ENCODE measurements around the gene PLEKHH1. TPM values are rescaled to one million over a fixed set of nuclear protein-coding genes. Genes with fewer than 3 reads are reported as not detected.

The PLEKHH1 gene
- total RNA-seq, 1 experiment from 2014 or later: 35.3 TPM

DNA sequence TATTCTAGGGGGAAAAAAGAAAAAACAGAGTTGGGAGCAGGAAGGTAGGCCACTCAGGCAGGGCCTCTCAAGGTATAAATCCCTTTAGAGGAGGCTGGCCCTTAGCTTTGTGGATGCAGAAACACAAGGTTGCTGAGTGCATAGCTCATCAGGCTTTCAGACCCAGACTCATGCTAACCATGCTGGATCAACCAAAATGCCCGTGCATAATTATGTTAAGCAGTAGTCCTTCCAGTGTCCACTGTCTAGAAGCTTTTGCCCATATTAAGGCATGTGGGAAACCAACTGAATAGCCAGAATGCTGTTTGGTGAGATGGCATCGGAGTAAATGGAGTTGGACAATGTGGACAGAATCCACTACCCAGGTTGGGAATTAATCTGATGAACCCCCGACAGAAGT is 105.6 kb downstream of the PLEKHH1 start:
- H3K79me2 ChIP-seq (ENCODE audit: insufficient read depth, low read length): no peaks in the 10 kb centered on the region
- no peak overlapping the region for H2BK15ac ChIP-seq (ENCODE audit: low read depth, low read length)
- Mint-ChIP-seq H3K4me1 (no peaks in the 10 kb centered on the region), H3K27me3 (ENCODE audit: low read depth) (no peaks in the 10 kb centered on the region), H3K9me3 (no peaks in the 10 kb centered on the region), H3K36me3 (ENCODE audit: insufficient read depth in 1 of 3, low read depth in 3 of 3) (peaks cover 0 to 9% (median 4%) of the 10 kb centered on the region in 3 experiments; a peak in 5 of 7 replicates), H3K4me3 (no peak overlapping the region), H3K27ac (no peak overlapping the region)
- no peaks in the 10 kb centered on the region for H3K9me3 ChIP-seq (ENCODE audit: control insufficient read depth, low read depth, low read length)
- no peak overlapping the region for H2BK120ac ChIP-seq (ENCODE audit: low read depth, low read length, poor library complexity, severe bottlenecking)
- no peak for DNase-seq
- H2BK12ac ChIP-seq (ENCODE audit: insufficient read length, low read depth, low read length): no peak overlapping the region
- no peak overlapping the region for H3K27ac ChIP-seq (ENCODE audit: insufficient read length, low read depth, low read length)
- TF ChIP-seq, protein P1, sequence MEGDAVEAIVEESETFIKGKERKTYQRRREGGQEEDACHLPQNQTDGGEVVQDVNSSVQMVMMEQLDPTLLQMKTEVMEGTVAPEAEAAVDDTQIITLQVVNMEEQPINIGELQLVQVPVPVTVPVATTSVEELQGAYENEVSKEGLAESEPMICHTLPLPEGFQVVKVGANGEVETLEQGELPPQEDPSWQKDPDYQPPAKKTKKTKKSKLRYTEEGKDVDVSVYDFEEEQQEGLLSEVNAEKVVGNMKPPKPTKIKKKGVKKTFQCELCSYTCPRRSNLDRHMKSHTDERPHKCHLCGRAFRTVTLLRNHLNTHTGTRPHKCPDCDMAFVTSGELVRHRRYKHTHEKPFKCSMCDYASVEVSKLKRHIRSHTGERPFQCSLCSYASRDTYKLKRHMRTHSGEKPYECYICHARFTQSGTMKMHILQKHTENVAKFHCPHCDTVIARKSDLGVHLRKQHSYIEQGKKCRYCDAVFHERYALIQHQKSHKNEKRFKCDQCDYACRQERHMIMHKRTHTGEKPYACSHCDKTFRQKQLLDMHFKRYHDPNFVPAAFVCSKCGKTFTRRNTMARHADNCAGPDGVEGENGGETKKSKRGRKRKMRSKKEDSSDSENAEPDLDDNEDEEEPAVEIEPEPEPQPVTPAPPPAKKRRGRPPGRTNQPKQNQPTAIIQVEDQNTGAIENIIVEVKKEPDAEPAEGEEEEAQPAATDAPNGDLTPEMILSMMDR (conservative IDR thresholded peaks at IDR 0.05): no peak
- H3K23me2 ChIP-seq (ENCODE audit: insufficient read length, low read depth, low read length, poor library complexity, severe bottlenecking): no peaks in the 10 kb centered on the region
- H2BK20ac ChIP-seq (ENCODE audit: low read depth, low read length, poor library complexity, severe bottlenecking): no peak overlapping the region
- H2BK5ac ChIP-seq (ENCODE audit: insufficient read length, low read length): no peak overlapping the region
- no peak overlapping the region for H3K14ac ChIP-seq (ENCODE audit: insufficient read depth, low read length)
- no peak overlapping the region for H2AK5ac ChIP-seq (ENCODE audit: insufficient read length, low read length)
- no peak overlapping the region for H3K4me2 ChIP-seq (ENCODE audit: insufficient read depth, insufficient read length, low read length)
- H4K20me1 ChIP-seq (ENCODE audit: control insufficient read depth, insufficient read depth, insufficient read length): no peaks in the 10 kb centered on the region
- no CpG with 5 or more reads among the region's 3 CpGs for WGBS (ENCODE audit: extremely low coverage, insufficient read length, low lambda C conversion rate)
- no peak overlapping the region for H4K8ac ChIP-seq (replicated peaks; ENCODE audit: insufficient read length, low read depth, low read length)
- no peak overlapping the region for H3K56ac ChIP-seq (ENCODE audit: insufficient read length, low read depth, low read length)
- no peak overlapping the region for H4K5ac ChIP-seq (ENCODE audit: insufficient read length, low read depth, low read length)
- no peaks in the 10 kb centered on the region for H3K79me1 ChIP-seq (ENCODE audit: insufficient read depth, low read depth, low read length, poor library complexity, severe bottlenecking)
- no peak overlapping the region for H4K91ac ChIP-seq (ENCODE audit: insufficient read length, low read depth, low read length)
- H3K23ac ChIP-seq (ENCODE audit: insufficient read length, low read depth, low read length): no peak overlapping the region
- H3K18ac ChIP-seq (ENCODE audit: insufficient read length, low read depth, low read length): no peak overlapping the region
- H3T11ph ChIP-seq (ENCODE audit: low read length): no peak overlapping the region
- no peak overlapping the region for H2AFZ ChIP-seq (ENCODE audit: low read length)
- H3K9ac ChIP-seq (ENCODE audit: extremely low read depth, insufficient read length, low read length): no peak overlapping the region
- no peaks in the 10 kb centered on the region for H3K4me1 ChIP-seq (ENCODE audit: insufficient read depth, low read length)
- H3K27me3 ChIP-seq (ENCODE audit: insufficient read depth, low read length): no peaks in the 10 kb centered on the region
- no peak overlapping the region for H3K4ac ChIP-seq (ENCODE audit: low read depth, low read length)

Other genes starting within 250 kb of the PLEKHH1 start
- gene ATP6V1D, start 173.5 kb upstream of the PLEKHH1 start, total RNA-seq (2021): 85.7 and 86.3 TPM in 2 replicates
- gene EIF2S1, start 173.0 kb upstream of the PLEKHH1 start, total RNA-seq (2021): 164 and 165 TPM in 2 replicates
- gene PLEK2, start 121.1 kb upstream of the PLEKHH1 start, total RNA-seq (2021): not detected in 2 replicates
- gene TMEM229B, start 44.6 kb upstream of the PLEKHH1 start, total RNA-seq (2021): 0.22 and 0.24 TPM in 2 replicates
- 9.3 and 9.4 TPM in 2 replicates for gene PIGH, start 67.0 kb downstream of the PLEKHH1 start, total RNA-seq (2021)
- 35.2 and 35.5 TPM in 2 replicates for gene ARG2, start 86.6 kb downstream of the PLEKHH1 start, total RNA-seq (2021)
- gene VTI1B, start 141.3 kb downstream of the PLEKHH1 start, total RNA-seq (2021): 118 and 121 TPM in 2 replicates
- 83.2 and 83.4 TPM in 2 replicates for gene RDH11, start 162.5 kb downstream of the PLEKHH1 start, total RNA-seq (2021)
- gene RDH12, start 168.6 kb downstream of the PLEKHH1 start, total RNA-seq (2021): 0.70 and 0.74 TPM in 2 replicates

Data from H9 (cell line).